Endodermal cell (in vitro differentiated cells): ENCODE results near the gene HES1. TPM values are rescaled to one million over a fixed set of nuclear protein-coding genes. Genes with fewer than 3 reads are reported as not detected.

Source experiments
- DNase-seq: peaks from one replicate; pipeline ENCODE4 v3.0.0-alpha.2; 2017
- H3K27ac ChIP-seq: 2 replicates; pipeline ENCODE4 v1.5.1; 2013; ENCODE audit warnings: mild to moderate bottlenecking, low read depth, low read length, moderate library complexity
- H3K27me3 ChIP-seq: 2 replicates; pipeline ENCODE4 v1.6.1; 2013; ENCODE audit warnings: mild to moderate bottlenecking, low read length, moderate library complexity; ENCODE audit not compliant: insufficient read depth, control insufficient read depth, poor library complexity, severe bottlenecking
- H3K36me3 ChIP-seq: 2 replicates; pipeline ENCODE4 v1.7.0; 2013; ENCODE audit warnings: mild to moderate bottlenecking, low read length, moderate library complexity; ENCODE audit not compliant: control insufficient read depth, insufficient read depth
- H3K4me1 ChIP-seq: one replicate; pipeline ENCODE4 v1.7.0; 2013; ENCODE audit warnings: low read length; ENCODE audit not compliant: control insufficient read depth, insufficient read depth
- H3K4me3 ChIP-seq: 2 replicates; pipeline ENCODE4 v1.5.1; 2013; ENCODE audit warnings: mild to moderate bottlenecking, low read length, moderate library complexity
- H3K9ac ChIP-seq: 2 replicates; pipeline ENCODE4 v1.6.1; 2013; ENCODE audit warnings: mild to moderate bottlenecking, low read length, moderate library complexity; ENCODE audit not compliant: poor library complexity, severe bottlenecking; ENCODE audit errors: extremely low read depth
- H3K9me3 ChIP-seq: 2 replicates; pipeline ENCODE4 v1.6.1; 2013; ENCODE audit warnings: mild to moderate bottlenecking, low read length, moderate library complexity; ENCODE audit not compliant: control insufficient read depth
- H3K27ac Mint-ChIP-seq: 2 replicates; pipeline ENCODE4 v1.8.0; 2020; ENCODE audit warnings: mixed read lengths
- H3K27me3 Mint-ChIP-seq: 2 replicates; pipeline ENCODE4 v1.8.0; 2021; ENCODE audit warnings: mild to moderate bottlenecking, mixed read lengths; ENCODE audit not compliant: insufficient read depth
- H3K36me3 Mint-ChIP-seq: 2 replicates; pipeline ENCODE4 v1.8.0; 2020; ENCODE audit warnings: low read depth, mixed read lengths
- H3K4me1 Mint-ChIP-seq: 2 replicates; pipeline ENCODE4 v1.8.0; 2020; ENCODE audit warnings: mixed read lengths
- H3K4me3 Mint-ChIP-seq: 2 replicates; pipeline ENCODE4 v1.8.0; 2020; ENCODE audit warnings: mild to moderate bottlenecking, moderate library complexity, mixed read lengths
- H3K9me3 Mint-ChIP-seq: 2 replicates; pipeline ENCODE4 v1.8.0; 2020; ENCODE audit warnings: mild to moderate bottlenecking, mixed read lengths
- CTCF ChIP-seq: fragments of 200-600 bp; sonication (generic); conservative IDR thresholded peaks from 2 replicates; pipeline ENCODE4 v1.5.0; 2021; ENCODE audit warnings: antibody characterized with exemption, mild to moderate bottlenecking
- WGBS, 2 experiments: methylation state at CpG; one replicate each; pipeline versions ENCODE4 v1.1.5 to v1.1.7; 2013; ENCODE audit warnings: missing lambda C conversion rate in 2 of 2, mixed read lengths in 1 of 2; ENCODE audit not compliant: insufficient coverage in 1 of 2, insufficient read length in 1 of 2; 5-methylcytosine and 5-hydroxymethylcytosine counted together
- total RNA-seq, 2 donors: library from RNA; stranded (reverse); fragmentation: NEBNext Ultra II Directional in 1 of 2; extraction: Animal tissue kit (Norgen Biotek cat#: 25700) in 1 of 2; gene quantifications; 2 replicates in 1 of 2; 3 replicates in 1 of 2; pipeline ENCODE4 v1.2.1, GENCODE V29; 2021

The HES1 gene
- total RNA-seq, 2 donors from 2014 or later = 2.1 to 17.5 TPM

GRCh38 chr3:194184265-194184751, 48.4 kb downstream of the HES1 start:
- peaks cover 24% of the 10 kb centered on the region for H3K4me1 Mint-ChIP-seq
- 49 to 64% methylated on average over 2 to 4 of the region's 4 CpGs for WGBS, 2 experiments
- Histone ChIP-seq H3K9me3 (no peaks in the 10 kb centered on the region), H3K36me3 (no peaks in the 10 kb centered on the region), H3K9ac (no peak overlapping the region), H3K27ac (no peak overlapping the region), H3K4me3 (peak overlapping the region; percentile 12), H3K4me1 (peaks cover 9% of the 10 kb centered on the region), H3K27me3 (no peaks in the 10 kb centered on the region)
- DNase-seq = no peak
- no peaks in the 10 kb centered on the region for H3K27me3 Mint-ChIP-seq
- no peak for TF ChIP-seq CTCF
- H3K36me3 Mint-ChIP-seq = no peaks in the 10 kb centered on the region
- no peak overlapping the region for H3K4me3 Mint-ChIP-seq
- no peaks in the 10 kb centered on the region for H3K9me3 Mint-ChIP-seq
- peak overlapping the region; percentile 91 for H3K27ac Mint-ChIP-seq

- H3K9me3 ChIP-seq = no peaks in the 10 kb centered on the region
- no peak for TF ChIP-seq CTCF
- H3K4me1 ChIP-seq = peaks cover 9% of the 10 kb centered on the region
- H3K4me3 ChIP-seq = no peak overlapping the region
- Mint-ChIP-seq H3K4me1 (peaks cover 24% of the 10 kb centered on the region), H3K36me3 (no peaks in the 10 kb centered on the region), H3K4me3 (no peak overlapping the region), H3K9me3 (no peaks in the 10 kb centered on the region), H3K27ac (peak overlapping the region; percentile 91), H3K27me3 (no peaks in the 10 kb centered on the region)
- no peak for DNase-seq
- no peak overlapping the region for H3K9ac ChIP-seq
- H3K27me3 ChIP-seq = no peaks in the 10 kb centered on the region
- no peaks in the 10 kb centered on the region for H3K36me3 ChIP-seq
- no peak overlapping the region for H3K27ac ChIP-seq
- WGBS, 2 experiments = 91% methylated on average over 1 of the region's 1 CpG; no CpG with 5 or more reads in 1 of the 2 experiments
Observed at GRCh38 chr3:194184801-194185200, 48.9 kb downstream of the HES1 start.

GRCh38 chr3:194185221-194185620, 49.3 kb downstream of the HES1 start:
- WGBS, 2 experiments = 80 to 84% methylated on average over 7 to 9 of the region's 9 CpGs
- Histone ChIP-seq H3K36me3 (no peaks in the 10 kb centered on the region), H3K9ac (no peak overlapping the region), H3K27me3 (no peaks in the 10 kb centered on the region), H3K4me3 (no peak overlapping the region), H3K27ac (no peak overlapping the region), H3K9me3 (no peaks in the 10 kb centered on the region), H3K4me1 (peaks cover 9% of the 10 kb centered on the region)
- DNase-seq = no peak
- H3K27me3 Mint-ChIP-seq = no peaks in the 10 kb centered on the region
- H3K4me1 Mint-ChIP-seq = peaks cover 24% of the 10 kb centered on the region
- no peak overlapping the region for H3K4me3 Mint-ChIP-seq
- no peaks in the 10 kb centered on the region for H3K9me3 Mint-ChIP-seq
- H3K27ac Mint-ChIP-seq = no peak overlapping the region
- TF ChIP-seq CTCF = no peak
- H3K36me3 Mint-ChIP-seq = no peaks in the 10 kb centered on the region
